ENCODE results near the gene LCP2. TPM values are rescaled to one million over a fixed set of nuclear protein-coding genes. Genes with fewer than 3 reads are reported as not detected.

LCP2 gene
- total RNA-seq, 1 experiment from 2014 or later = 0.72 TPM

DNA sequence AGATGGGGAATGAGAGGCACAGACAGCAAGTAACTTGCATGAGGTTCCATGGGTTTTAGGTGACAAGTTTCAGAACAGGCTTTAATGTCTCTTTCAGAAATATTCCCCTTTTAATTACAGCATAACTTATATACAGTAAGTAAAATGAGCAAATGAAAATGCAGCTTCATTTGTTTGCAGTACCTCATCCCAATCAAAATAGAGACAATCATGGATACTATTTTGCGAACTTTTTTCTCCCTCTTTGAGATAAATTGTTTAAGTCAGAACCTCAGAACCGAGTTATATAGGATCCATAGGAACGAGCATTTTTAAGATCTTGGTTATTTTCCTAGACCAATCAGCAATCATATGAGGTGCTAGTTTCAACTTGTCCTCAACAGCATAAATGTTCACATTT, 3.5 kb downstream of the LCP2 start (continued):
- TF ChIP-seq ZNF219 (CRISPR knock-in tag; IDR thresholded peaks at IDR 0.05; ENCODE audit: borderline replicate concordance) = no peak
- TF ChIP-seq NR1H2 (CRISPR knock-in tag; IDR thresholded peaks at IDR 0.05) = no peak

DNA sequence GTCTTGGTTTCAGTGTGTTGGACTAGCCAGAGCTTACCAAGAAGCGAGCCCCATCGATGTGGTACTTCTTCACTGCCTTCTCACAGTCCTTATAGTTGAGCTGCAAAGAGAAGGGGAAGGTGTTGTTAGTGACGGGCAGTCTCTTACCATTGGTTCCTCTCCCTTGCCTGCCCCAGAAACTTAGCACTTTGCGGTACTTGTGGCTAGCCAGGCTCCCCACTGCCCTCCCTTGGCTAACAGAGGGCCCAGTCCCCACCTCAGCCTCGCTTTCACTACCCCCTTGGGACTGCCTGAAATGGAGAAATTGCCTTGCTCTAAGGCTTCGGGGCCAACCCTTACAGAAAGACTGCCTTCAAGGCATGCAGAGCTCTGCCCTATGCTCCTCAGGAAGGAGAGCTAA, 4.3 kb downstream of the LCP2 start:
- Mint-ChIP-seq H3K9me3 (peaks cover 19% of the 10 kb centered on the region), H3K27ac (no peak overlapping the region), H3K4me1 (peaks cover 15% of the 10 kb centered on the region), H3K27me3 (ENCODE audit: low read depth) (peaks cover 12% of the 10 kb centered on the region), H3K36me3 (peaks cover 20% of the 10 kb centered on the region), H3K4me3 (no peak overlapping the region)
- CTCF ChIA-PET = interaction anchor here (0.8 to 2.2 kb wide), 3 partner anchors 10 to 111 kb away, joined by 4 to 11 read pairs (median 6); no protein-coding TSS in a partner anchor
- DNase-seq (ENCODE audit: low spot score) (no peak), ATAC-seq (peak; percentile 74)
- POLR2A ChIA-PET = no interaction called here
- TF ChIP-seq ZNF138 (CRISPR knock-in tag; conservative IDR thresholded peaks at IDR 0.05) (no peak), ZNF396 (CRISPR knock-in tag; IDR thresholded peaks at IDR 0.05; ENCODE audit: borderline replicate concordance) (no peak), ELF4 (CRISPR knock-in tag; IDR thresholded peaks at IDR 0.05; ENCODE audit: low read depth) (no peak), ZNF671 (CRISPR knock-in tag; IDR thresholded peaks at IDR 0.05) (no peak), TP53 (CRISPR knock-in tag; IDR thresholded peaks at IDR 0.05) (no peak), KAT7 (CRISPR knock-in tag; IDR thresholded peaks at IDR 0.05; ENCODE audit: borderline replicate concordance) (no peak), NFE2L1 (CRISPR knock-in tag; IDR thresholded peaks at IDR 0.05) (no peak)
- TF ChIP-seq, protein P1, sequence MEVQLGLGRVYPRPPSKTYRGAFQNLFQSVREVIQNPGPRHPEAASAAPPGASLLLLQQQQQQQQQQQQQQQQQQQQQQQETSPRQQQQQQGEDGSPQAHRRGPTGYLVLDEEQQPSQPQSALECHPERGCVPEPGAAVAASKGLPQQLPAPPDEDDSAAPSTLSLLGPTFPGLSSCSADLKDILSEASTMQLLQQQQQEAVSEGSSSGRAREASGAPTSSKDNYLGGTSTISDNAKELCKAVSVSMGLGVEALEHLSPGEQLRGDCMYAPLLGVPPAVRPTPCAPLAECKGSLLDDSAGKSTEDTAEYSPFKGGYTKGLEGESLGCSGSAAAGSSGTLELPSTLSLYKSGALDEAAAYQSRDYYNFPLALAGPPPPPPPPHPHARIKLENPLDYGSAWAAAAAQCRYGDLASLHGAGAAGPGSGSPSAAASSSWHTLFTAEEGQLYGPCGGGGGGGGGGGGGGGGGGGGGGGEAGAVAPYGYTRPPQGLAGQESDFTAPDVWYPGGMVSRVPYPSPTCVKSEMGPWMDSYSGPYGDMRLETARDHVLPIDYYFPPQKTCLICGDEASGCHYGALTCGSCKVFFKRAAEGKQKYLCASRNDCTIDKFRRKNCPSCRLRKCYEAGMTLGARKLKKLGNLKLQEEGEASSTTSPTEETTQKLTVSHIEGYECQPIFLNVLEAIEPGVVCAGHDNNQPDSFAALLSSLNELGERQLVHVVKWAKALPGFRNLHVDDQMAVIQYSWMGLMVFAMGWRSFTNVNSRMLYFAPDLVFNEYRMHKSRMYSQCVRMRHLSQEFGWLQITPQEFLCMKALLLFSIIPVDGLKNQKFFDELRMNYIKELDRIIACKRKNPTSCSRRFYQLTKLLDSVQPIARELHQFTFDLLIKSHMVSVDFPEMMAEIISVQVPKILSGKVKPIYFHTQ (CRISPR knock-in tag; IDR thresholded peaks at IDR 0.05) = no peak
- TF ChIP-seq, protein P2, sequence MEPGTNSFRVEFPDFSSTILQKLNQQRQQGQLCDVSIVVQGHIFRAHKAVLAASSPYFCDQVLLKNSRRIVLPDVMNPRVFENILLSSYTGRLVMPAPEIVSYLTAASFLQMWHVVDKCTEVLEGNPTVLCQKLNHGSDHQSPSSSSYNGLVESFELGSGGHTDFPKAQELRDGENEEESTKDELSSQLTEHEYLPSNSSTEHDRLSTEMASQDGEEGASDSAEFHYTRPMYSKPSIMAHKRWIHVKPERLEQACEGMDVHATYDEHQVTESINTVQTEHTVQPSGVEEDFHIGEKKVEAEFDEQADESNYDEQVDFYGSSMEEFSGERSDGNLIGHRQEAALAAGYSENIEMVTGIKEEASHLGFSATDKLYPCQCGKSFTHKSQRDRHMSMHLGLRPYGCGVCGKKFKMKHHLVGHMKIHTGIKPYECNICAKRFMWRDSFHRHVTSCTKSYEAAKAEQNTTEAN (CRISPR knock-in tag; IDR thresholded peaks at IDR 0.05) = no peak
- TF ChIP-seq, protein P3, sequence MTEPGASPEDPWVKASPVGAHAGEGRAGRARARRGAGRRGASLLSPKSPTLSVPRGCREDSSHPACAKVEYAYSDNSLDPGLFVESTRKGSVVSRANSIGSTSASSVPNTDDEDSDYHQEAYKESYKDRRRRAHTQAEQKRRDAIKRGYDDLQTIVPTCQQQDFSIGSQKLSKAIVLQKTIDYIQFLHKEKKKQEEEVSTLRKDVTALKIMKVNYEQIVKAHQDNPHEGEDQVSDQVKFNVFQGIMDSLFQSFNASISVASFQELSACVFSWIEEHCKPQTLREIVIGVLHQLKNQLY (CRISPR knock-in tag; IDR thresholded peaks at IDR 0.05) = no peak
- TF ChIP-seq, protein P4, sequence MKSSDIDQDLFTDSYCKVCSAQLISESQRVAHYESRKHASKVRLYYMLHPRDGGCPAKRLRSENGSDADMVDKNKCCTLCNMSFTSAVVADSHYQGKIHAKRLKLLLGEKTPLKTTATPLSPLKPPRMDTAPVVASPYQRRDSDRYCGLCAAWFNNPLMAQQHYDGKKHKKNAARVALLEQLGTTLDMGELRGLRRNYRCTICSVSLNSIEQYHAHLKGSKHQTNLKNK (CRISPR knock-in tag; IDR thresholded peaks at IDR 0.05) = no peak
- TF ChIP-seq, protein P5, sequence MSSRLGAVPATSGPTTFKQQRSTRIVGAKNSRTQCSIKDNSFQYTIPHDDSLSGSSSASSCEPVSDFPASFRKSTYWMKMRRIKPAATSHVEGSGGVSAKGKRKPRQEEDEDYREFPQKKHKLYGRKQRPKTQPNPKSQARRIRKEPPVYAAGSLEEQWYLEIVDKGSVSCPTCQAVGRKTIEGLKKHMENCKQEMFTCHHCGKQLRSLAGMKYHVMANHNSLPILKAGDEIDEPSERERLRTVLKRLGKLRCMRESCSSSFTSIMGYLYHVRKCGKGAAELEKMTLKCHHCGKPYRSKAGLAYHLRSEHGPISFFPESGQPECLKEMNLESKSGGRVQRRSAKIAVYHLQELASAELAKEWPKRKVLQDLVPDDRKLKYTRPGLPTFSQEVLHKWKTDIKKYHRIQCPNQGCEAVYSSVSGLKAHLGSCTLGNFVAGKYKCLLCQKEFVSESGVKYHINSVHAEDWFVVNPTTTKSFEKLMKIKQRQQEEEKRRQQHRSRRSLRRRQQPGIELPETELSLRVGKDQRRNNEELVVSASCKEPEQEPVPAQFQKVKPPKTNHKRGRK (CRISPR knock-in tag; IDR thresholded peaks at IDR 0.05; ENCODE audit: borderline replicate concordance) = no peak
- TF ChIP-seq, protein P6, sequence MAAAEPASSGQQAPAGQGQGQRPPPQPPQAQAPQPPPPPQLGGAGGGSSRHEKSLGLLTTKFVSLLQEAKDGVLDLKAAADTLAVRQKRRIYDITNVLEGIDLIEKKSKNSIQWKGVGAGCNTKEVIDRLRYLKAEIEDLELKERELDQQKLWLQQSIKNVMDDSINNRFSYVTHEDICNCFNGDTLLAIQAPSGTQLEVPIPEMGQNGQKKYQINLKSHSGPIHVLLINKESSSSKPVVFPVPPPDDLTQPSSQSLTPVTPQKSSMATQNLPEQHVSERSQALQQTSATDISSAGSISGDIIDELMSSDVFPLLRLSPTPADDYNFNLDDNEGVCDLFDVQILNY (CRISPR knock-in tag; IDR thresholded peaks at IDR 0.05) = no peak

Measured in WTC11 (cell line).